ENCODE data around the gene RAET1G. TPM values are rescaled to one million over a fixed set of nuclear protein-coding genes. Genes with fewer than 3 reads are reported as not detected.

The RAET1G gene
- total and polyA plus RNA-seq, 9 of the 15 experiments (the other 6 are each of a cell fraction or from before 2014, with no cell fraction given), result 0.11 TPM; not detected in 8

DNA sequence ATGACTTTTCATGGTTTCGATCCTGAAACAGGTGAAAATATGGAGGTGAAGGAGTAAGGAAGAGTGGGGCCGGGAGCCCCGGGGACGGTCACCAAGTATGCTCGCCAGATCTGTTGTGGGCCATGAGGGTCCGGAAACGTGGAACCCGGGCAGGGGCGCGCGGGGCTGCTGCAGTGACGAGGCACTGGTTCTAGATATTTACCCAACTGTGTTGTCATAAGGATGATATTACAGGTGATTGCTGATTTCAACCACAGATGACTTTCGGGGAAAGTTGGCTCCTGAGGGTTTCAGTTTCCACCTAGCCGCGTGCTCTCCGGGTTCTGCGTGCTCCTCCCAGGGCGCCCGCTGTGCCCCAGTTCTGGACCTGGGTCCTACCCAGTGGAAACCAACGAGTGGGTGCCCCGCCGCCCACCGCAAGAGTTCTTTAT is 12.2 kb downstream of the RAET1G start:
- ATAC-seq (no peak), DNase-seq (ENCODE audit: extremely low read depth in 1 of 4, low spot score in 3 of 4) (no peak), FAIRE-seq (no peak)
- Histone ChIP-seq H3K79me2 (ENCODE audit: control insufficient read depth, insufficient read depth, low read length) (no peaks in the 10 kb centered on the region), H3K9ac (ENCODE audit: insufficient read depth in 1 of 2, low read depth in 2 of 2, low read length in 2 of 2) (no peak overlapping the region), H3K4me3 (no peak overlapping the region), H3K4me2 (ENCODE audit: insufficient read depth, low read length) (no peak overlapping the region), H3K36me3 (ENCODE audit: control insufficient read depth, insufficient read depth, low read length) (no peaks in the 10 kb centered on the region), H2AFZ (ENCODE audit: low read depth, low read length) (no peak overlapping the region), H3K27ac (ENCODE audit: extremely low read depth, low read depth, low read length) (no peak overlapping the region), H4K20me1 (replicated peaks; ENCODE audit: control insufficient read depth, insufficient read depth, low read length) (no peaks in the 10 kb centered on the region), H3K9me3 (replicated peaks; ENCODE audit: control insufficient read depth, insufficient read depth, low read depth, low read length) (peaks cover 4% of the 10 kb centered on the region; the same call in 1 of the 2 replicates), H3K9me1 (ENCODE audit: control insufficient read depth, insufficient read depth, low read length) (no peaks in the 10 kb centered on the region), H3K4me1 (replicated peaks in 1 of 2; ENCODE audit: control insufficient read depth in 2 of 2, insufficient read depth in 2 of 2, low read length in 2 of 2) (peaks cover 0 to 3% of the 10 kb centered on the region in 2 experiments; a peak in 2 of 5 replicates), H3K27me3 (ENCODE audit: control insufficient read depth in 2 of 2, insufficient read depth in 2 of 2, low read length in 2 of 2) (peaks cover 22 to 52% of the 10 kb centered on the region in 2 experiments; a peak in 4 of 5 replicates)
- TF ChIP-seq ZKSCAN8 (CRISPR knock-in tag; IDR thresholded peaks at IDR 0.05), result no peak
- TF ChIP-seq POLR2B (IDR thresholded peaks at IDR 0.05; ENCODE audit: low read depth, partially characterized antibody), result no peak
- no peak for TF ChIP-seq HDAC2 (IDR thresholded peaks at IDR 0.05)
- no peak for TF ChIP-seq ZNF76 (CRISPR knock-in tag; IDR thresholded peaks at IDR 0.05; ENCODE audit: borderline replicate concordance)
- 2% methylated on average over 23 of the region's 23 CpGs for whole genome bisulfite sequencing (ENCODE audit: insufficient coverage, low coverage, missing lambda C conversion rate)
- no TSS peak for BruUV-seq (replicated peaks)
- POLR2A ChIA-PET, result interaction anchor here (1.5 kb wide), 1 partner anchor 15 kb away, joined by 3 read pairs; no protein-coding TSS in a partner anchor
- intact Hi-C loops (cut with micrococcal nuclease), result no loop called here
- CTCF ChIA-PET (ENCODE audit: low intra/inter-chr PET ratio), result no interaction called here
- in situ Hi-C loops (cut with MboI), result loop anchor here (25.0 kb wide), 1 partner anchor 873 kb away; no protein-coding TSS in a partner anchor

DNA sequence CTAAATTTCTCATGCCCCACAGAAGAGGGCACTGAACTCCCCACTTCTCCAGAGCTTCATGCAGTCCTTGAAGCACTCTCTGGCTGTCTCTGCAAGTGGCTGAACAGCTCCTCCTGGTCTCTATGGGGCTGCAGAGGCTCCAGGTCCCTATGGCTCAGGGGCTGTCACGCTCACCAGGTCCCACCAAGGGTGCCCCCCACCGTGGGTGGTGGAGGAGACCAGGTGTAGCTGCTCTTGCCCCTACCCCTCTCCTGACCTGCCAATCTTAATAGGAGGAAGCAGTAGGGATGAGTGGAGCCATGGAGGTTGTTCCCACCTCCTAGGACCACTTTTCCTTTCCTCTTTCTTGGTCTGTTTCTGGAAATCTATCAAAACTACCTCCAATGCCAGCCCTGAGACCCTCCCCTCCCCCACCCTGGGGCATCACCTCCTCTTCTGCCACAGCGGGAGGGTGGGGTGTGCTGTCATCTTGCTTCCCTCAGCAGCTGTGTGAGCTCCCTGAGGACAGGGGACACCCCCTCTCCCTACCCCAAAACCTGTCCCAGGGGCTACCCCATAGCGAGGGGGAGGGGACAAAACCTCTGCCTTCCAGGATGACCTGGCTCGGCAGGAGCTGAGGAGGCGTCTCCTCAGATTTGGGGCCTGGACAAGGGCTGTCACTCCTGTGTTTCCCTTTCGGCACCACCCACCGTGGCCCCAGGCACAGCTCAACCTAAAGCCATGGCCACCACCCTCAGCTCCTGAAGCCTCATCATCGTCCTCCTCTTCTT is 13.0 kb downstream of the RAET1G start:
- CTCF ChIA-PET (ENCODE audit: low intra/inter-chr PET ratio), result no interaction called here
- Histone ChIP-seq H3K27ac (ENCODE audit: extremely low read depth, low read depth, low read length) (no peak overlapping the region), H4K20me1 (replicated peaks; ENCODE audit: control insufficient read depth, insufficient read depth, low read length) (no peaks in the 10 kb centered on the region), H3K4me1 (replicated peaks in 1 of 2; ENCODE audit: control insufficient read depth in 2 of 2, insufficient read depth in 2 of 2, low read length in 2 of 2) (peaks cover 0 to 9% of the 10 kb centered on the region in 2 experiments; a peak in 2 of 5 replicates), H2AFZ (ENCODE audit: low read depth, low read length) (no peak overlapping the region), H3K9me3 (replicated peaks; ENCODE audit: control insufficient read depth, insufficient read depth, low read depth, low read length) (peaks cover 4% of the 10 kb centered on the region; the same call in 1 of the 2 replicates), H3K4me3 (no peak overlapping the region), H3K9ac (ENCODE audit: insufficient read depth in 1 of 2, low read depth in 2 of 2, low read length in 2 of 2) (no peak overlapping the region), H3K79me2 (ENCODE audit: control insufficient read depth, insufficient read depth, low read length) (no peaks in the 10 kb centered on the region), H3K27me3 (ENCODE audit: control insufficient read depth in 2 of 2, insufficient read depth in 2 of 2, low read length in 2 of 2) (peaks cover 23 to 60% of the 10 kb centered on the region in 2 experiments; a peak in 4 of 5 replicates), H3K9me1 (ENCODE audit: control insufficient read depth, insufficient read depth, low read length) (no peaks in the 10 kb centered on the region), H3K4me2 (ENCODE audit: insufficient read depth, low read length) (no peak overlapping the region; the same call in 1 of the 2 replicates), H3K36me3 (ENCODE audit: control insufficient read depth, insufficient read depth, low read length) (no peaks in the 10 kb centered on the region)
- BruUV-seq (replicated peaks), result no TSS peak
- DNase-seq (ENCODE audit: extremely low read depth in 1 of 4, low spot score in 3 of 4) (no peak), FAIRE-seq (no peak), ATAC-seq (no peak)
- no peak for TF ChIP-seq ZNF165 (CRISPR knock-in tag; IDR thresholded peaks at IDR 0.05; ENCODE audit: borderline replicate concordance)
- no peak for TF ChIP-seq SRF (CRISPR knock-in tag; IDR thresholded peaks at IDR 0.05)
- TF ChIP-seq CBX3 (IDR thresholded peaks at IDR 0.05; ENCODE audit: borderline replicate concordance in 1 of 2, low read length in 2 of 2), result no peak
- no peak for TF ChIP-seq TAF15 (IDR thresholded peaks at IDR 0.05; ENCODE audit: low read depth, low read length)
- TF ChIP-seq, protein P1, sequence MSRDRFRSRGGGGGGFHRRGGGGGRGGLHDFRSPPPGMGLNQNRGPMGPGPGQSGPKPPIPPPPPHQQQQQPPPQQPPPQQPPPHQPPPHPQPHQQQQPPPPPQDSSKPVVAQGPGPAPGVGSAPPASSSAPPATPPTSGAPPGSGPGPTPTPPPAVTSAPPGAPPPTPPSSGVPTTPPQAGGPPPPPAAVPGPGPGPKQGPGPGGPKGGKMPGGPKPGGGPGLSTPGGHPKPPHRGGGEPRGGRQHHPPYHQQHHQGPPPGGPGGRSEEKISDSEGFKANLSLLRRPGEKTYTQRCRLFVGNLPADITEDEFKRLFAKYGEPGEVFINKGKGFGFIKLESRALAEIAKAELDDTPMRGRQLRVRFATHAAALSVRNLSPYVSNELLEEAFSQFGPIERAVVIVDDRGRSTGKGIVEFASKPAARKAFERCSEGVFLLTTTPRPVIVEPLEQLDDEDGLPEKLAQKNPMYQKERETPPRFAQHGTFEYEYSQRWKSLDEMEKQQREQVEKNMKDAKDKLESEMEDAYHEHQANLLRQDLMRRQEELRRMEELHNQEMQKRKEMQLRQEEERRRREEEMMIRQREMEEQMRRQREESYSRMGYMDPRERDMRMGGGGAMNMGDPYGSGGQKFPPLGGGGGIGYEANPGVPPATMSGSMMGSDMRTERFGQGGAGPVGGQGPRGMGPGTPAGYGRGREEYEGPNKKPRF (IDR thresholded peaks at IDR 0.05; ENCODE audit: low read depth, low read length), result no peak
- whole genome bisulfite sequencing (ENCODE audit: insufficient coverage, low coverage, missing lambda C conversion rate), result 0% methylated on average over 9 of the region's 9 CpGs
- in situ Hi-C loops (cut with MboI) (loop anchor here (25.0 kb wide), 1 partner anchor 873 kb away; no protein-coding TSS in a partner anchor), intact Hi-C loops (cut with micrococcal nuclease) (no loop called here)
- POLR2A ChIA-PET, result no interaction called here
